Heart left ventricle (tissue), 16 donors: ENCODE results near the gene RHOBTB1. TPM values are rescaled to one million over a fixed set of nuclear protein-coding genes. Genes with fewer than 3 reads are reported as not detected.
A peak's percentile ranks its signal among the peaks of the same experiment; 100 is the strongest.

Experiments used
- ATAC-seq, 4 donors: fragments of 200-7000 bp; cut with Tn5 transposase; one replicate each; pipeline ENCODE4 v1.9.1; 2020 to 2022; ENCODE audit warnings: moderate library complexity in 4 of 4, mild to moderate bottlenecking in 3 of 4, moderate number of reproducible peaks in 1 of 4
- DNase-seq, 5 donors: peaks; one replicate each; pipeline ENCODE4 v3.0.0-alpha.2; 2020
- H3K27ac ChIP-seq, 12 donors: fragments of 200-600 bp; sonication (generic) in 4 of 12; one replicate each; pipeline versions ENCODE4 v1.5.0 to v1.8.0; 2016 to 2022; ENCODE audit warnings: mild to moderate bottlenecking in 2 of 12
- H3K27me3 ChIP-seq, 9 donors: fragments of 200-600 bp; sonication (generic) in 2 of 9; one replicate each; pipeline versions ENCODE4 v1.5.1 to v1.8.0; 2016 to 2022; ENCODE audit warnings: mild to moderate bottlenecking in 3 of 9
- H3K36me3 ChIP-seq, 9 donors: fragments of 200-600 bp; sonication (generic) in 2 of 9; one replicate each; pipeline versions ENCODE4 v1.5.0 to v1.8.0; 2018 to 2022; ENCODE audit warnings: mild to moderate bottlenecking in 2 of 9
- H3K4me1 ChIP-seq, 12 donors: fragments of 200-600 bp; sonication (generic) in 4 of 12; one replicate each; pipeline versions ENCODE4 v1.5.0 to v1.8.0; 2016 to 2022; ENCODE audit warnings: mild to moderate bottlenecking in 3 of 12
- H3K4me3 ChIP-seq, 12 donors: fragments of 200-600 bp; sonication (generic) in 4 of 12; one replicate each; pipeline versions ENCODE4 v1.5.0 to v1.8.0; 2017 to 2022; ENCODE audit warnings: mild to moderate bottlenecking in 9 of 12, moderate library complexity in 4 of 12
- H3K9me3 ChIP-seq, 12 donors: fragments of 200-600 bp; sonication (generic) in 4 of 12; one replicate each; pipeline versions ENCODE4 v1.5.0 to v1.8.0; 2016 to 2022; ENCODE audit warnings: mild to moderate bottlenecking in 1 of 12
- CTCF ChIP-seq, 12 donors: fragments of 200-600 bp; sonication (generic) in 4 of 12; IDR thresholded peaks; one replicate each; pipeline versions ENCODE4 v1.5.0 to v1.8.0; 2018 to 2022; ENCODE audit warnings: antibody characterized with exemption in 12 of 12, mild to moderate bottlenecking in 5 of 12
- POLR2A ChIP-seq, 2 donors: fragments of 450-650 bp; IDR thresholded peaks; one replicate each; pipeline ENCODE4 v1.6.1; 2017; ENCODE audit warnings: antibody characterized with exemption in 2 of 2, mild to moderate bottlenecking in 2 of 2, moderate library complexity in 2 of 2
- WGBS, 4 donors: extraction: QIAGEN DNeasy Blood & Tissue Kit in 2 of 4; methylation state at CpG; one replicate each; pipeline versions ENCODE4 v1.1.5 to v1.1.7; 2013 to 2018; 5-methylcytosine and 5-hydroxymethylcytosine counted together
- intact Hi-C, 10 donors: fragments of 100-400 bp; cut with DNase I; formaldehyde crosslinking; loops; one replicate each; pipeline versions ENCODE4 v1.11.1 to v1.14.2; 2022
- polyA plus RNA-seq, 2 donors: library from polyadenylated mRNA; stranded (reverse); fragments of 200-250 nt; gene quantifications; one replicate each; pipeline ENCODE4 v1.2.3, GENCODE V29; 2013
- total RNA-seq, 9 donors: library from RNA; depleted of rRNA in 2 of 9; stranded (reverse); fragments of >200 nt in 2 of 9; fragmentation: NEBNext Ultra II Directional in 3 of 9; extraction: Animal tissue kit (Norgen Biotek cat#: 25700) in 3 of 9; gene quantifications; one replicate each; pipeline versions ENCODE4 v1.1.0 to v1.2.4, GENCODE V29; 2016 to 2023
- donor health status: ischemic (EF 13 %, LVEDD 7.1; RV severe dilation, severe dysfunction).
- donor health status: healthy with polysubstance abuse.
- donor health status: DM: no; HTN: yes; CAD: no.
- donor health status: DM: no; HTN: no; CAD: no.
- donor health status: ischemic (EF 25% LVEDD 6.9; RV normal size, moderate dysfunction).
- donor health status: ischemic (EF 25% LVEDD 5.7; RV mildly dilated, moderate dysfunction).
- donor health status: healthy.
- donor health status: DM: yes; HTN: yes; CAD: no.
- donor health status: ischemic (EF 35%, LVEDD 5.7; RV mildly dilated, moderate dysfunction).
- donor health status: nonischemic (EF 11% LVEDD 7.7; RV severe dilation, severe dysfunction).
- donor health status: DM: yes; HTN: yes; CAD: no.
- donor health status: PGD.
- donor health status: ischemic (EF 29% LVEDD 5.4; RV normal size, mild dysfunction).
- donor health status: nonischemic (EF 23%, LVEDD 6.1; RV moderate dilation, normal function).

Gene RHOBTB1
- total and polyA plus RNA-seq, 11 donors: 6.4 to 41.3 (median 14.9) TPM

- TF ChIP-seq CTCF (IDR thresholded peaks at IDR 0.05) (no peak), POLR2A (IDR thresholded peaks at IDR 0.05) (no peak)
- DNase-seq: peak; percentile 45 to 74 (median 63)
- H3K27ac ChIP-seq: peak overlapping the region; percentile 96 to 100 (median 98)
- no peaks in the 10 kb centered on the region for H3K9me3 ChIP-seq
- 0 to 2% (median 1%) methylated on average over 13 of the region's 13 CpGs for WGBS, 4 donors
- H3K4me3 ChIP-seq: peak overlapping the region; percentile 82 to 96 (median 90)
- peaks cover 0 to 12% (median 0%) of the 10 kb centered on the region in 9 donors for H3K36me3 ChIP-seq
- H3K27me3 ChIP-seq: no peaks in the 10 kb centered on the region
- ATAC-seq: peak in 3 of 4 donors; percentile 7 to 34 (median 33)
- intact Hi-C loops: loop anchor here (1.0 to 10.0 kb wide), 9 partner anchors 9 to 126 kb away; no protein-coding TSS in a partner anchor
- H3K4me1 ChIP-seq: peaks cover 0 to 38% (median 23%) of the 10 kb centered on the region in 12 donors
These were observed 1.1 kb downstream of the RHOBTB1 start for GRCh38 chr10:60942788-60943315.

- Histone ChIP-seq H3K4me1 (peaks cover 0 to 44% (median 28%) of the 10 kb centered on the region in 12 donors), H3K27ac (peak overlapping the region in 11 of 12 donors; percentile 96 to 100 (median 98)), H3K4me3 (peak overlapping the region; percentile 82 to 96 (median 90)), H3K36me3 (peaks cover 0 to 12% (median 0%) of the 10 kb centered on the region in 9 donors), H3K27me3 (no peaks in the 10 kb centered on the region), H3K9me3 (no peaks in the 10 kb centered on the region)
- DNase-seq: no peak
- TF ChIP-seq CTCF (IDR thresholded peaks at IDR 0.05) (no peak), POLR2A (IDR thresholded peaks at IDR 0.05) (no peak)
- no peak for ATAC-seq
- 23 to 28% (median 25%) methylated on average over 2 of the region's 2 CpGs for WGBS, 4 donors
- intact Hi-C loops: loop anchor here (5.0 to 10.0 kb wide), 8 partner anchors 35 to 125 kb away; no protein-coding TSS in a partner anchor
These were observed 1.7 kb downstream of the RHOBTB1 start for GRCh38 chr10:60942134-60942787.

- peaks cover 0 to 20% (median 0%) of the 10 kb centered on the region in 9 donors for H3K36me3 ChIP-seq
- no peak for ATAC-seq
- WGBS, 4 donors: 77 to 85% (median 82%) methylated on average over 3 of the region's 3 CpGs
- H3K9me3 ChIP-seq: no peaks in the 10 kb centered on the region
- H3K27me3 ChIP-seq: no peaks in the 10 kb centered on the region
- peak overlapping the region in 4 of 12 donors; percentile 3 to 100 (median 50) for H3K27ac ChIP-seq
- no peak for DNase-seq
- TF ChIP-seq CTCF (IDR thresholded peaks at IDR 0.05) (no peak), POLR2A (IDR thresholded peaks at IDR 0.05) (no peak)
- H3K4me1 ChIP-seq: peaks cover 0 to 53% (median 33%) of the 10 kb centered on the region in 12 donors
- H3K4me3 ChIP-seq: no peak overlapping the region
- intact Hi-C loops: loop anchor here (5.0 to 10.0 kb wide), 8 partner anchors 33 to 123 kb away; no protein-coding TSS in a partner anchor
These were observed 3.5 kb downstream of the RHOBTB1 start for GRCh38 chr10:60940446-60940845.
